H1 (cell line): ENCODE data around the gene WFDC10A. TPM values are rescaled to one million over a fixed set of nuclear protein-coding genes. Genes with fewer than 3 reads are reported as not detected.

Experiments
- CTCF ChIA-PET: fragments of 300-600 bp; sonication (Branson Sonifier 250); formaldehyde crosslinking; loops from one replicate; lab custom pipeline; 2021; ENCODE audit not compliant: partially characterized antibody; lab: Charles Lee
- POLR2A ChIA-PET: fragments of 300-600 bp; sonication (Branson Sonifier 250); formaldehyde crosslinking; loops from one replicate; lab custom pipeline; 2021; ENCODE audit warnings: inconsistent platforms; ENCODE audit not compliant: partially characterized antibody; lab: Charles Lee
- DNase-seq, 2 experiments: peaks; one replicate each; pipeline versions ENCODE4 v3.0.0 to v3.0.0-alpha.2; 2010 to 2022; ENCODE audit warnings: low spot score in 2 of 2, low read depth in 1 of 2, mixed read lengths in 1 of 2
- FAIRE-seq: peaks from 2 replicates; lab custom pipeline; 2011; peaks lifted over from hg19 to GRCh38; lab: Jason Lieb, UNC
- H2AFZ ChIP-seq: 2 replicates; pipeline ENCODE4 v1.8.1; 2012; ENCODE audit warnings: low read length, inconsistent platforms
- H2AK5ac ChIP-seq: 2 replicates; pipeline ENCODE4 v1.6.1; 2013; ENCODE audit warnings: low read depth, low read length
- H2BK120ac ChIP-seq: replicated peaks from 2 replicates; pipeline ENCODE3; 2013; ENCODE audit warnings: low read depth, low read length, inconsistent platforms
- H2BK12ac ChIP-seq: 2 replicates; pipeline ENCODE4 v1.6.1; 2013; ENCODE audit warnings: low read depth, low read length
- H2BK15ac ChIP-seq: 2 replicates; pipeline ENCODE4 v1.6.1; 2013; ENCODE audit warnings: low read length
- H2BK20ac ChIP-seq: 2 replicates; pipeline ENCODE4 v1.6.1; 2013; ENCODE audit warnings: low read length
- H2BK5ac ChIP-seq: 2 replicates; pipeline ENCODE4 v1.6.1; 2013; ENCODE audit warnings: low read depth, low read length
- H3K14ac ChIP-seq: 2 replicates; pipeline ENCODE4 v1.6.1; 2013; ENCODE audit warnings: inconsistent platforms; ENCODE audit not compliant: insufficient read length
- H3K18ac ChIP-seq: 2 replicates; pipeline ENCODE4 v1.6.1; 2013; ENCODE audit warnings: low read length; ENCODE audit errors: extremely low read depth
- H3K23ac ChIP-seq: 2 replicates; pipeline ENCODE4 v1.6.1; 2013; ENCODE audit warnings: inconsistent platforms; ENCODE audit not compliant: insufficient read length
- H3K23me2 ChIP-seq: 2 replicates; pipeline ENCODE4 v1.6.1; 2013; ENCODE audit warnings: low read depth, low read length
- H3K27ac ChIP-seq: 2 replicates; pipeline ENCODE4 v1.6.1; 2011; ENCODE audit warnings: low read depth, low read length, inconsistent platforms
- H3K27me3 ChIP-seq, 4 experiments: replicated peaks in 1 of 4; 1 replicate in 1 of 4; 2 replicates in 3 of 4; pipeline versions ENCODE4 v1.6.1 to v1.8.1; 2011 to 2013; ENCODE audit warnings: low read length in 3 of 4, mild to moderate bottlenecking in 3 of 4, inconsistent platforms in 2 of 4, mixed read lengths in 2 of 4, moderate library complexity in 1 of 4; ENCODE audit not compliant: control insufficient read depth in 3 of 4, insufficient read depth in 3 of 4; ENCODE audit errors: extremely low read depth in 1 of 4
- H3K36me3 ChIP-seq, 4 experiments: 2 replicates each; pipeline versions ENCODE4 v1.6.1 to v1.8.1; 2011 to 2013; ENCODE audit warnings: mild to moderate bottlenecking in 4 of 4, low read length in 3 of 4, moderate library complexity in 2 of 4, control low read depth in 1 of 4, inconsistent platforms in 1 of 4; ENCODE audit not compliant: insufficient read depth in 4 of 4, control insufficient read depth in 2 of 4
- H3K4ac ChIP-seq: replicated peaks from 2 replicates; pipeline ENCODE3; 2013; ENCODE audit warnings: low read length, low read depth, mixed read lengths, inconsistent platforms; ENCODE audit not compliant: insufficient read length
- H3K4me1 ChIP-seq, 4 experiments: replicated peaks in 1 of 4; 1 replicate in 1 of 4; 2 replicates in 3 of 4; pipeline versions ENCODE4 v1.6.1 to v1.8.1; 2011 to 2013; ENCODE audit warnings: low read length in 3 of 4, inconsistent platforms in 2 of 4, mixed read lengths in 1 of 4; ENCODE audit not compliant: insufficient read depth in 4 of 4, control insufficient read depth in 3 of 4
- H3K4me2 ChIP-seq, 2 experiments: 2 replicates each; pipeline versions ENCODE4 v1.6.1 to v1.8.1; 2011 to 2013; ENCODE audit warnings: low read depth in 2 of 2, low read length in 2 of 2, control low read depth in 1 of 2, inconsistent platforms in 1 of 2, mild to moderate bottlenecking in 1 of 2; ENCODE audit not compliant: insufficient read depth in 1 of 2
- H3K4me3 ChIP-seq, 4 experiments: fragments of 200-600, 300-600 bp in 1 of 4; sonication (generic), shearing (Covaris generic), sonication (Bioruptor Twin) in 1 of 4; 2 replicates each; pipeline versions ENCODE4 v1.5.1 to v1.8.1; 2011 to 2016; ENCODE audit warnings: low read length in 4 of 4, low read depth in 3 of 4, control low read depth in 2 of 4, inconsistent platforms in 2 of 4, mild to moderate bottlenecking in 2 of 4, mixed read lengths in 1 of 4, moderate library complexity in 1 of 4; ENCODE audit not compliant: insufficient read depth in 2 of 4; ENCODE audit errors: extremely low read depth in 1 of 4
- H3K56ac ChIP-seq: replicated peaks from 2 replicates; pipeline ENCODE3; 2013; ENCODE audit warnings: low read depth, mild to moderate bottlenecking, mixed read lengths, low read length, inconsistent platforms; ENCODE audit not compliant: insufficient read length
- H3K79me1 ChIP-seq: 2 replicates; pipeline ENCODE4 v1.6.1; 2013; ENCODE audit warnings: low read depth, low read length, control low read depth
- H3K79me2 ChIP-seq, 2 experiments: 2 replicates each; pipeline versions ENCODE4 v1.6.1 to v1.8.1; 2012 to 2013; ENCODE audit warnings: low read length in 2 of 2, mild to moderate bottlenecking in 2 of 2, inconsistent platforms in 1 of 2; ENCODE audit not compliant: insufficient read depth in 2 of 2, control insufficient read depth in 1 of 2
- H3K9ac ChIP-seq, 4 experiments: replicated peaks in 1 of 4; 1 replicate in 1 of 4; 2 replicates in 3 of 4; pipeline versions ENCODE4 v1.6.1 to v1.8.1; 2011 to 2013; ENCODE audit warnings: low read depth in 3 of 4, low read length in 3 of 4, control low read depth in 2 of 4, mild to moderate bottlenecking in 2 of 4, moderate library complexity in 2 of 4, inconsistent platforms in 1 of 4; ENCODE audit errors: extremely low read depth in 1 of 4
- H3K9me3 ChIP-seq, 2 experiments: 2 replicates each; pipeline versions ENCODE4 v1.6.1 to v1.8.1; 2012 to 2013; ENCODE audit warnings: mild to moderate bottlenecking in 2 of 2, moderate library complexity in 2 of 2, control low read depth in 1 of 2, inconsistent platforms in 1 of 2, low read depth in 1 of 2, low read length in 1 of 2, mixed read lengths in 1 of 2; ENCODE audit not compliant: insufficient read depth in 2 of 2
- H4K20me1 ChIP-seq, 2 experiments: replicated peaks in 1 of 2; 2 replicates each; pipeline versions ENCODE3 to v1.8.1; 2011 to 2013; ENCODE audit warnings: inconsistent platforms in 2 of 2, low read length in 2 of 2, mild to moderate bottlenecking in 1 of 2; ENCODE audit not compliant: insufficient read depth in 2 of 2, control insufficient read depth in 1 of 2
- H4K5ac ChIP-seq: 2 replicates; pipeline ENCODE4 v1.6.1; 2013; ENCODE audit warnings: low read length, low read depth, mixed read lengths, inconsistent platforms; ENCODE audit not compliant: insufficient read length
- H4K8ac ChIP-seq: 2 replicates; pipeline ENCODE4 v1.8.0; 2013; ENCODE audit warnings: mild to moderate bottlenecking, moderate library complexity, low read length, inconsistent platforms; ENCODE audit not compliant: insufficient read depth; ENCODE audit errors: extremely low read depth
- H4K91ac ChIP-seq: replicated peaks from 2 replicates; pipeline ENCODE3; 2013; ENCODE audit warnings: low read length, mixed read lengths, inconsistent platforms; ENCODE audit not compliant: insufficient read length
- ATF3 ChIP-seq: IDR thresholded peaks from 2 replicates; pipeline ENCODE4 v1.6.1; 2011; ENCODE audit warnings: low read depth, mild to moderate bottlenecking, low read length; ENCODE audit not compliant: insufficient read depth
- CBX5 ChIP-seq: fragments of 300-800, 300-1000 bp; sonication (generic); IDR thresholded peaks from 2 replicates; pipeline ENCODE4 v1.7.1; 2016; ENCODE audit warnings: antibody characterized with exemption, low read length, low read depth
- EZH2 ChIP-seq: fragments of 200-600 bp; sonication (generic); IDR thresholded peaks from 2 replicates; pipeline ENCODE4 v1.7.1; 2012; ENCODE audit warnings: low read depth, mild to moderate bottlenecking, moderate library complexity, low read length, inconsistent platforms; ENCODE audit not compliant: severe bottlenecking
- POLR2AphosphoS5 ChIP-seq: IDR thresholded peaks from 2 replicates; pipeline ENCODE4 v1.6.1; 2011; ENCODE audit warnings: low read depth, low read length
- RAD21 ChIP-seq, 2 experiments: IDR thresholded peaks in 1 of 2; conservative IDR thresholded peaks in 1 of 2; 2 replicates each; pipeline ENCODE4 v1.6.1; 2011; ENCODE audit warnings: low read depth in 2 of 2, low read length in 2 of 2, improper control_type of control experiment in 1 of 2, inconsistent platforms in 1 of 2, mild to moderate bottlenecking in 1 of 2, moderate library complexity in 1 of 2
- RFX5 ChIP-seq: IDR thresholded peaks from 2 replicates; pipeline ENCODE4 v1.6.1; 2011; ENCODE audit warnings: low read depth, low read length, improper control_type of control experiment, borderline replicate concordance
- SIRT6 ChIP-seq: IDR thresholded peaks from one replicate; pipeline ENCODE4 v1.7.1; 2012; ENCODE audit warnings: low read length, inconsistent platforms
- TAF1 ChIP-seq: IDR thresholded peaks from 2 replicates; pipeline ENCODE4 v1.6.1; 2011; ENCODE audit warnings: mild to moderate bottlenecking, low read depth, low read length
- polyA plus RNA-seq, 7 experiments: library from polyadenylated mRNA; depleted of rRNA in 3 of 7; stranded (reverse) in 5 of 7; unstranded in 2 of 7; fragments of >200 nt in 5 of 7; fragments of 200-250 nt in 2 of 7; gene quantifications; 1 replicate in 5 of 7; 2 replicates in 1 of 7; 4 replicates in 1 of 7; pipeline versions ENCODE4 v1.2.1 to v1.2.3, GENCODE V29; 2011 to 2013; ENCODE audit warnings: missing spikeins in 2 of 7, mixed read lengths in 2 of 7
- total RNA-seq: library from RNA; stranded (reverse); fragmentation: NEBNext Ultra II Directional; extraction: Animal tissue kit (Norgen Biotek cat#: 25700); gene quantifications from 2 replicates; pipeline ENCODE4 v1.2.1, GENCODE V29; 2021

Gene WFDC10A
- total and polyA plus RNA-seq, 2 of the 8 experiments (the other 6 are each of a cell fraction or from before 2014, with no cell fraction given): not detected

GRCh38 chr20:45672765-45673164 is 43.2 kb downstream of the WFDC10A start:
- H4K5ac ChIP-seq: no peak overlapping the region
- no peak overlapping the region for H3K14ac ChIP-seq
- no peak for TF ChIP-seq CBX5
- TF ChIP-seq POLR2AphosphoS5: no peak
- TF ChIP-seq RFX5: no peak
- TF ChIP-seq SIRT6: no peak
- no peak for TF ChIP-seq RAD21 (IDR thresholded peaks at IDR 0.05 in 1 of 2, conservative IDR thresholded peaks at IDR 0.05 in 1 of 2; ENCODE audit: low read depth in 2 of 2, low read length in 2 of 2)
- no peak for TF ChIP-seq TAF1
- TF ChIP-seq ATF3: no peak
- no peak for TF ChIP-seq EZH2
- no peak overlapping the region for H3K27ac ChIP-seq
- DNase-seq (no peak), FAIRE-seq (no peak)
- H4K20me1 ChIP-seq: no peaks in the 10 kb centered on the region
- ChIA-PET CTCF (interaction anchor here (1.3 to 2.9 kb wide), 2 partner anchors 43 to 98 kb away, joined by 4 to 10 read pairs; partner anchors contain the start of gene WFDC10A), POLR2A (no interaction called here)
- H3K79me2 ChIP-seq: no peaks in the 10 kb centered on the region
- no peaks in the 10 kb centered on the region for H3K23me2 ChIP-seq
- H2AK5ac ChIP-seq: no peak overlapping the region
- no peak overlapping the region for H2BK120ac ChIP-seq
- no peak overlapping the region for H2BK15ac ChIP-seq
- H3K56ac ChIP-seq: no peak overlapping the region
- 0 out of 4 replicates have a peak, but pooled peaks cover 0 to 2% of the 10 kb centered on the region in 2 experiments for H3K9me3 ChIP-seq
- H3K79me1 ChIP-seq: no peaks in the 10 kb centered on the region
- no peak overlapping the region for H4K91ac ChIP-seq
- H3K27me3 ChIP-seq: no peaks in the 10 kb centered on the region
- no peak overlapping the region for H3K4me2 ChIP-seq
- H4K8ac ChIP-seq: no peak overlapping the region
- no peaks in the 10 kb centered on the region for H3K4me1 ChIP-seq
- H2AFZ ChIP-seq: no peak overlapping the region
- no peak overlapping the region for H3K4me3 ChIP-seq
- no peak overlapping the region for H3K23ac ChIP-seq
- no peak overlapping the region for H2BK20ac ChIP-seq
- H3K4ac ChIP-seq: no peak overlapping the region
- H3K9ac ChIP-seq: no peak overlapping the region
- H3K36me3 ChIP-seq: no peaks in the 10 kb centered on the region
- H2BK5ac ChIP-seq: no peak overlapping the region
- H2BK12ac ChIP-seq: no peak overlapping the region
- H3K18ac ChIP-seq: no peak overlapping the region
